Astrocyte (in vitro differentiated cells and primary cell): ENCODE results near the gene EVI5L. TPM values are rescaled to one million over a fixed set of nuclear protein-coding genes. Genes with fewer than 3 reads are reported as not detected.

ENCODE experiments used
- DNase-seq: peaks from one replicate; pipeline ENCODE4 v3.0.0-alpha.2; 2010; ENCODE audit warnings: low read depth
- FAIRE-seq: peaks from 2 replicates; lab custom pipeline; 2011; peaks lifted over from hg19 to GRCh38; lab: Jason Lieb, UNC
- H2AFZ ChIP-seq: 2 replicates; pipeline ENCODE4 v1.6.0; 2012; ENCODE audit warnings: low read depth, low read length, inconsistent platforms
- H3K27ac ChIP-seq: 2 replicates; pipeline ENCODE4 v1.5.1; 2011; ENCODE audit warnings: low read depth, low read length, inconsistent platforms
- H3K27me3 ChIP-seq: 2 replicates; pipeline ENCODE4 v1.6.0; 2011; ENCODE audit warnings: low read length, inconsistent platforms; ENCODE audit not compliant: insufficient read depth
- H3K36me3 ChIP-seq: 2 replicates; pipeline ENCODE4 v1.5.1; 2011; ENCODE audit warnings: low read length, inconsistent platforms; ENCODE audit not compliant: insufficient read depth
- H3K4me1 ChIP-seq: 2 replicates; pipeline ENCODE4 v1.5.1; 2011; ENCODE audit warnings: low read length, inconsistent platforms; ENCODE audit not compliant: insufficient read depth
- H3K4me2 ChIP-seq: 2 replicates; pipeline ENCODE4 v1.6.0; 2012; ENCODE audit warnings: low read length, inconsistent platforms
- H3K4me3 ChIP-seq: 2 replicates; pipeline ENCODE4 v1.5.1; 2011; ENCODE audit warnings: low read depth, mild to moderate bottlenecking, low read length, inconsistent platforms; ENCODE audit not compliant: insufficient read depth
- H3K79me2 ChIP-seq: 2 replicates; pipeline ENCODE4 v1.6.0; 2012; ENCODE audit warnings: mild to moderate bottlenecking, low read length, inconsistent platforms; ENCODE audit not compliant: insufficient read depth
- H3K9ac ChIP-seq: 2 replicates; pipeline ENCODE4 v1.6.0; 2012; ENCODE audit warnings: mild to moderate bottlenecking, low read length, inconsistent platforms
- H3K9me3 ChIP-seq: 2 replicates; pipeline ENCODE4 v1.5.1; 2012; ENCODE audit warnings: low read depth, mild to moderate bottlenecking, low read length, inconsistent platforms; ENCODE audit not compliant: insufficient read depth
- H4K20me1 ChIP-seq: 2 replicates; pipeline ENCODE4 v1.6.0; 2012; ENCODE audit warnings: low read length, inconsistent platforms; ENCODE audit not compliant: insufficient read depth
- H3K27ac Mint-ChIP-seq: one replicate; pipeline ENCODE4 v1.8.0; 2021; ENCODE audit warnings: mild to moderate bottlenecking, mixed read lengths; ENCODE audit not compliant: unreplicated experiment
- H3K27me3 Mint-ChIP-seq: one replicate; pipeline ENCODE4 v1.8.0; 2021; ENCODE audit warnings: low read depth, mixed read lengths; ENCODE audit not compliant: unreplicated experiment
- H3K36me3 Mint-ChIP-seq: one replicate; pipeline ENCODE4 v1.8.0; 2021; ENCODE audit warnings: low read depth, mixed read lengths; ENCODE audit not compliant: unreplicated experiment
- H3K4me1 Mint-ChIP-seq: one replicate; pipeline ENCODE4 v1.8.0; 2021; ENCODE audit warnings: low read depth, mixed read lengths; ENCODE audit not compliant: unreplicated experiment
- H3K4me3 Mint-ChIP-seq: one replicate; pipeline ENCODE4 v1.8.0; 2021; ENCODE audit warnings: mild to moderate bottlenecking, moderate library complexity, mixed read lengths; ENCODE audit not compliant: unreplicated experiment
- H3K9me3 Mint-ChIP-seq: one replicate; pipeline ENCODE4 v1.8.0; 2021; ENCODE audit warnings: mild to moderate bottlenecking, mixed read lengths; ENCODE audit not compliant: unreplicated experiment
- EZH2 ChIP-seq: IDR thresholded peaks from 2 replicates; pipeline ENCODE4 v1.6.1; 2012; ENCODE audit warnings: mild to moderate bottlenecking, low read length, inconsistent platforms; ENCODE audit not compliant: insufficient read depth
- total RNA-seq: library from RNA; stranded (reverse); gene quantifications from 2 replicates; pipeline ENCODE4 v1.2.1, GENCODE V29; 2021
- TF ChIP-seq, protein P1 (sequence below): IDR thresholded peaks from 2 replicates; pipeline ENCODE4 v1.5.1; 2011; ENCODE audit warnings: low read depth, mild to moderate bottlenecking, inconsistent platforms, low read length, moderate library complexity; ENCODE audit not compliant: insufficient read depth

Gene EVI5L
- total RNA-seq, 1 donor from 2014 or later = 22.1 TPM

DNA sequence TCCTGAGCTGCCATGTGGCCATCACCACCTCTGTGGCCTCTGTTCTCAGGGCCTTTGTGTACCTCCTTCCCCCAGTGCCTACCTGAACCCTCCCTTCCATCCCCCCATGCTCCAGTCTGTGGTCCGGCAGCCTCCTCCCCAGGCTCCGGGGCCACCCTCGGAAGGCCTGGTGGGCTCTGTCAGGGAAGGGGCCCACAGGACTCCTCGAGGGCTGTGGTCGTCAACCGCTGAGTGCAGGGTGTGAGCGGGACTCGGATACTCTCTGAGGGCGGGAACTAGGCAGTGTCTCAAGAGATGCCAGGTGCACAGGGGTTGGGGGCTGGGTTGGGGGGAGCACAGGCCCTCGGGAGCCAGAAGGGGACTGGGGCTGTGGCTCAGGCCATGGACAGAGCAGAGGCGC lies 77.5 kb downstream of the EVI5L start:
- Histone ChIP-seq H3K4me2 (no peak overlapping the region), H3K9me3 (no peaks in the 10 kb centered on the region), H2AFZ (no peak overlapping the region), H4K20me1 (peaks cover 49% of the 10 kb centered on the region), H3K79me2 (peaks cover 45% of the 10 kb centered on the region), H3K4me3 (no peak overlapping the region), H3K27me3 (no peaks in the 10 kb centered on the region), H3K4me1 (peaks cover 20% of the 10 kb centered on the region), H3K9ac (no peak overlapping the region), H3K36me3 (no peaks in the 10 kb centered on the region), H3K27ac (no peak overlapping the region)
- Mint-ChIP-seq H3K27me3 (no peaks in the 10 kb centered on the region), H3K4me1 (peaks cover 5% of the 10 kb centered on the region), H3K36me3 (peaks cover 3% of the 10 kb centered on the region), H3K9me3 (peaks cover 2% of the 10 kb centered on the region), H3K4me3 (no peak overlapping the region), H3K27ac (no peak overlapping the region)
- TF ChIP-seq EZH2 = no peak
- TF ChIP-seq, protein P1, sequence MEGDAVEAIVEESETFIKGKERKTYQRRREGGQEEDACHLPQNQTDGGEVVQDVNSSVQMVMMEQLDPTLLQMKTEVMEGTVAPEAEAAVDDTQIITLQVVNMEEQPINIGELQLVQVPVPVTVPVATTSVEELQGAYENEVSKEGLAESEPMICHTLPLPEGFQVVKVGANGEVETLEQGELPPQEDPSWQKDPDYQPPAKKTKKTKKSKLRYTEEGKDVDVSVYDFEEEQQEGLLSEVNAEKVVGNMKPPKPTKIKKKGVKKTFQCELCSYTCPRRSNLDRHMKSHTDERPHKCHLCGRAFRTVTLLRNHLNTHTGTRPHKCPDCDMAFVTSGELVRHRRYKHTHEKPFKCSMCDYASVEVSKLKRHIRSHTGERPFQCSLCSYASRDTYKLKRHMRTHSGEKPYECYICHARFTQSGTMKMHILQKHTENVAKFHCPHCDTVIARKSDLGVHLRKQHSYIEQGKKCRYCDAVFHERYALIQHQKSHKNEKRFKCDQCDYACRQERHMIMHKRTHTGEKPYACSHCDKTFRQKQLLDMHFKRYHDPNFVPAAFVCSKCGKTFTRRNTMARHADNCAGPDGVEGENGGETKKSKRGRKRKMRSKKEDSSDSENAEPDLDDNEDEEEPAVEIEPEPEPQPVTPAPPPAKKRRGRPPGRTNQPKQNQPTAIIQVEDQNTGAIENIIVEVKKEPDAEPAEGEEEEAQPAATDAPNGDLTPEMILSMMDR = no peak
- DNase-seq (no peak), FAIRE-seq (no peak)

- peaks cover 2% of the 10 kb centered on the region for H3K9me3 Mint-ChIP-seq
- H3K27me3 Mint-ChIP-seq = no peaks in the 10 kb centered on the region
- H3K4me1 Mint-ChIP-seq = peaks cover 5% of the 10 kb centered on the region
- Histone ChIP-seq H4K20me1 (peaks cover 49% of the 10 kb centered on the region), H3K36me3 (no peaks in the 10 kb centered on the region), H3K27me3 (no peaks in the 10 kb centered on the region), H2AFZ (no peak overlapping the region), H3K4me3 (no peak overlapping the region), H3K79me2 (peaks cover 42% of the 10 kb centered on the region), H3K27ac (no peak overlapping the region), H3K4me1 (peaks cover 14% of the 10 kb centered on the region), H3K4me2 (no peak overlapping the region), H3K9me3 (no peaks in the 10 kb centered on the region), H3K9ac (no peak overlapping the region)
- H3K27ac Mint-ChIP-seq = no peak overlapping the region
- FAIRE-seq (no peak), DNase-seq (no peak)
- H3K36me3 Mint-ChIP-seq = peaks cover 3% of the 10 kb centered on the region
- no peak overlapping the region for H3K4me3 Mint-ChIP-seq
- TF ChIP-seq, protein P1 = no peak
- TF ChIP-seq EZH2 = no peak
Observed at GRCh38 chr19:7908078-7908699, 78.2 kb downstream of the EVI5L start.

DNA sequence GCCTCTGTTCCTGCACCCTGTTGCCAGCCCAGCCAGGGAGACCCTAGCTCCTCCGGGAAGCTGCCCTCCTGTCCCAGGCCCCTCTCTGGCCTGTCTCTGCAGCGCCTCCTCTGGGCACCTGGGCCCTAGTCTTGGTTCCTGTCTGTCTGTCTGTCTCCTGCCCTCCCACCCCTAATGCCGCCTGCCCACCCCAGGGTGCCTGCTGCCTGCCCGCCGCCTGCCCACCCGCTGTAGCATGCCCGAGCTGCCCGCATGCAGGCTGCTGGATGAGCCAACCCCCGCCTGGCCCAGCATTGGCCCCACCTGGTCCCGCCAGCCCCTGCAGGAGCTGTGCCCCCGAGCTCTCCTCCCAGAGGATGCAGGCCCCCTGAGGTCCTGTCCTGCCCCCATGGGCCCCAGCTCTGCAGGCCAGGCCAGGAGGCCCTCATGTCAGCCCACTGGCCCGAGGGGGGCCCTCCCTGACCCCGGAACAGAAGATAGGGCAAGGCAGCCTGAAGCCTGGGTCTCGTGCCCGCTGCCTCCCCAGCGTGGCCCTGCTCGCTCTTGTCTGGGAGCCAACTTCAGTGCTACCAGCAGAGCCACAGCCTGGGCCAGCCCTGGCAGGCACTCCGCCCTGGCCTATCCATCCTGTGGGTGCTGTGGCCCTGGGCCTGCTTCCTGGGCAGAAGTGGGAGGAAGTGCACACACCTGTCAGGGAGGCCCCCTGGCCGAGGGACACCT lies 78.9 kb downstream of the EVI5L start:
- Histone ChIP-seq H3K27me3 (no peaks in the 10 kb centered on the region), H3K4me1 (peaks cover 13% of the 10 kb centered on the region), H3K9ac (no peak overlapping the region), H3K9me3 (no peaks in the 10 kb centered on the region), H3K4me3 (no peak overlapping the region), H3K79me2 (peaks cover 42% of the 10 kb centered on the region), H3K4me2 (no peak overlapping the region), H2AFZ (no peak overlapping the region), H3K36me3 (no peaks in the 10 kb centered on the region), H4K20me1 (peaks cover 49% of the 10 kb centered on the region), H3K27ac (no peak overlapping the region)
- DNase-seq (no peak), FAIRE-seq (no peak)
- Mint-ChIP-seq H3K4me1 (peaks cover 5% of the 10 kb centered on the region), H3K27ac (no peak overlapping the region), H3K9me3 (peaks cover 2% of the 10 kb centered on the region), H3K27me3 (no peaks in the 10 kb centered on the region), H3K36me3 (peaks cover 3% of the 10 kb centered on the region), H3K4me3 (no peak overlapping the region)
- TF ChIP-seq, protein P1 = no peak
- TF ChIP-seq EZH2 = no peak
